Right lobe of liver (tissue), 4 donors: ENCODE results near the gene ANKRD34B.

Source experiments
- POLR2A ChIP-seq: fragments of 450-650 bp; IDR thresholded peaks from one replicate; pipeline ENCODE4 v1.6.1; 2017; ENCODE audit warnings: antibody characterized with exemption, mild to moderate bottlenecking
- TF ChIP-seq, protein P1 (sequence below), 4 donors: fragments of 200-600 bp in 3 of 4; fragments of 450-650 bp in 1 of 4; IDR thresholded peaks; one replicate each; pipeline versions ENCODE4 v1.5.1 to v1.8.0; 2016 to 2022; ENCODE audit warnings: antibody characterized with exemption in 4 of 4, mild to moderate bottlenecking in 2 of 4
- donor health status: DM: no; HTN: no; CAD: no.
- donor health status: DM: no; HTN: no; CAD: no.
- donor health status: DM: no; HTN: yes; CAD: no.

DNA sequence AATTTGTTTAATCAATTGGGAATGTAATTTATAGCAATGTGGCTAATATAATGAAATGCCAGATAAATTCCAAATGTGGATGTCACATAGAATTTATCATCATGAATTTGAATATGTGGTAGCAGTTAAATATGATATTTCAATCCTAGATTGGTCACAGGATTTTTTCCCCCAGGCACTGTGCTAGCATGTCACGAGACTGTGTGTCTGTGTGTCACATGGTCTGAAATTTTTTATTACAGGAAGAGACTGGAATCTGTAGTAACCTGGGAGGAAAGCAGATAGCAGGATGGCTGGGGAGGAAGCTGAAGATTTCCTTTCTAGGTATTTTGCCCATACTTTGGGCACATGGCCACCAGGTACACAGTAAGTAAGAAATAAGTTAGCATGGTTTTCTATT lies 49.0 kb upstream of the ANKRD34B start:
- TF ChIP-seq, protein P1, sequence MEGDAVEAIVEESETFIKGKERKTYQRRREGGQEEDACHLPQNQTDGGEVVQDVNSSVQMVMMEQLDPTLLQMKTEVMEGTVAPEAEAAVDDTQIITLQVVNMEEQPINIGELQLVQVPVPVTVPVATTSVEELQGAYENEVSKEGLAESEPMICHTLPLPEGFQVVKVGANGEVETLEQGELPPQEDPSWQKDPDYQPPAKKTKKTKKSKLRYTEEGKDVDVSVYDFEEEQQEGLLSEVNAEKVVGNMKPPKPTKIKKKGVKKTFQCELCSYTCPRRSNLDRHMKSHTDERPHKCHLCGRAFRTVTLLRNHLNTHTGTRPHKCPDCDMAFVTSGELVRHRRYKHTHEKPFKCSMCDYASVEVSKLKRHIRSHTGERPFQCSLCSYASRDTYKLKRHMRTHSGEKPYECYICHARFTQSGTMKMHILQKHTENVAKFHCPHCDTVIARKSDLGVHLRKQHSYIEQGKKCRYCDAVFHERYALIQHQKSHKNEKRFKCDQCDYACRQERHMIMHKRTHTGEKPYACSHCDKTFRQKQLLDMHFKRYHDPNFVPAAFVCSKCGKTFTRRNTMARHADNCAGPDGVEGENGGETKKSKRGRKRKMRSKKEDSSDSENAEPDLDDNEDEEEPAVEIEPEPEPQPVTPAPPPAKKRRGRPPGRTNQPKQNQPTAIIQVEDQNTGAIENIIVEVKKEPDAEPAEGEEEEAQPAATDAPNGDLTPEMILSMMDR (IDR thresholded peaks at IDR 0.05), result no peak
- TF ChIP-seq POLR2A, result no peak
